ENCODE results near the gene DNLZ. TPM values are rescaled to one million over a fixed set of nuclear protein-coding genes. Genes with fewer than 3 reads are reported as not detected.

The DNLZ gene
- total and polyA plus RNA-seq, 8 donors, result 4.2 to 18.8 (median 8.8) TPM

- Histone ChIP-seq H3K36me3 (no peaks in the 10 kb centered on the region), H3K27me3 (no peaks in the 10 kb centered on the region), H3K4me1 (no peaks in the 10 kb centered on the region), H3K27ac (no peak overlapping the region), H3K9me3 (peaks cover 0 to 13% of the 10 kb centered on the region in 2 donors), H3K4me3 (no peak overlapping the region)
- ATAC-seq (no peak), DNase-seq (peak in 1 of 4 donors; percentile 73)
- TF ChIP-seq CTCF (IDR thresholded peaks at IDR 0.05), result no peak
- intact Hi-C loops (cut with DNase I), result no loop called here
Measured at GRCh38 chr9:136318776-136319241, 44.7 kb downstream of the DNLZ start.

GRCh38 chr9:136318111-136318775 is 45.3 kb downstream of the DNLZ start:
- intact Hi-C loops (cut with DNase I), result no loop called here
- H3K36me3 ChIP-seq, result no peaks in the 10 kb centered on the region
- no peaks in the 10 kb centered on the region for H3K27me3 ChIP-seq
- DNase-seq, result peak in 1 of 4 donors; percentile 43
- peaks cover 0 to 13% of the 10 kb centered on the region in 2 donors for H3K9me3 ChIP-seq
- no peak for TF ChIP-seq CTCF (IDR thresholded peaks at IDR 0.05)
- ATAC-seq, result no peak
- H3K4me3 ChIP-seq, result no peak overlapping the region
- H3K4me1 ChIP-seq, result no peaks in the 10 kb centered on the region
- no peak overlapping the region for H3K27ac ChIP-seq

GRCh38 chr9:136317695-136318094 is 45.8 kb downstream of the DNLZ start:
- H3K4me1 ChIP-seq, result no peaks in the 10 kb centered on the region
- no peaks in the 10 kb centered on the region for H3K27me3 ChIP-seq
- DNase-seq (peak in 1 of 4 donors; percentile 51), ATAC-seq (no peak)
- no peaks in the 10 kb centered on the region for H3K36me3 ChIP-seq
- no peak for TF ChIP-seq CTCF (IDR thresholded peaks at IDR 0.05)
- no peak overlapping the region for H3K27ac ChIP-seq
- peaks cover 0 to 13% of the 10 kb centered on the region in 2 donors for H3K9me3 ChIP-seq
- intact Hi-C loops (cut with DNase I), result no loop called here
- no peak overlapping the region for H3K4me3 ChIP-seq

GRCh38 chr9:136316896-136317676 is 46.5 kb downstream of the DNLZ start:
- H3K4me1 ChIP-seq, result no peaks in the 10 kb centered on the region
- TF ChIP-seq CTCF (IDR thresholded peaks at IDR 0.05), result no peak
- no peaks in the 10 kb centered on the region for H3K36me3 ChIP-seq
- peaks cover 0 to 5% of the 10 kb centered on the region in 2 donors for H3K27me3 ChIP-seq
- peaks cover 0 to 13% of the 10 kb centered on the region in 2 donors for H3K9me3 ChIP-seq
- ATAC-seq, result no peak
- intact Hi-C loops (cut with DNase I), result no loop called here
- DNase-seq, result peak in 1 of 4 donors; percentile 57
- no peak overlapping the region for H3K27ac ChIP-seq
- H3K4me3 ChIP-seq, result no peak overlapping the region

- Histone ChIP-seq H3K4me3 (no peak overlapping the region), H3K27me3 (peaks cover 0 to 13% of the 10 kb centered on the region in 2 donors), H3K27ac (no peak overlapping the region), H3K9me3 (peaks cover 0 to 13% of the 10 kb centered on the region in 2 donors), H3K36me3 (no peaks in the 10 kb centered on the region), H3K4me1 (no peaks in the 10 kb centered on the region)
- intact Hi-C loops (cut with DNase I), result no loop called here
- ATAC-seq (no peak), DNase-seq (peak in 1 of 4 donors; percentile 71)
- no peak for TF ChIP-seq CTCF (IDR thresholded peaks at IDR 0.05)
Measured at GRCh38 chr9:136316271-136316751, 47.2 kb downstream of the DNLZ start.
